Kidney (tissue), 14 donors: ENCODE results near the gene DRG2. TPM values are rescaled to one million over a fixed set of nuclear protein-coding genes. Genes with fewer than 3 reads are reported as not detected.

Experiments used
- DNase-seq, 5 donors: peaks; one replicate each; pipeline ENCODE4 v3.0.0-alpha.2; 2013 to 2020
- FAIRE-seq: peaks from 2 replicates; lab custom pipeline; 2012; peaks lifted over from hg19 to GRCh38; lab: Jason Lieb, UNC
- H3K27ac ChIP-seq, 2 donors: one replicate each; pipeline ENCODE4 v1.7.0; 2013; ENCODE audit warnings: low read depth in 2 of 2, low read length in 2 of 2, inconsistent platforms in 1 of 2
- H3K27me3 ChIP-seq: one replicate; pipeline ENCODE4 v1.7.1; 2013; ENCODE audit warnings: low read length, inconsistent platforms; ENCODE audit not compliant: control insufficient read depth, insufficient read depth
- H3K36me3 ChIP-seq, 3 donors: one replicate each; pipeline versions ENCODE4 v1.7.0 to v1.7.1; 2013; ENCODE audit warnings: low read length in 3 of 3, control low read depth in 1 of 3, inconsistent platforms in 1 of 3; ENCODE audit not compliant: insufficient read depth in 3 of 3, control insufficient read depth in 2 of 3
- H3K4me1 ChIP-seq, 3 donors: one replicate each; pipeline versions ENCODE4 v1.7.0 to v1.7.1; 2013; ENCODE audit warnings: low read length in 3 of 3, inconsistent platforms in 1 of 3, low read depth in 1 of 3; ENCODE audit not compliant: control insufficient read depth in 2 of 3, insufficient read depth in 2 of 3
- H3K4me3 ChIP-seq, 3 donors: one replicate each; pipeline versions ENCODE4 v1.7.0 to v1.8.1; 2013; ENCODE audit warnings: low read length in 3 of 3, control low read depth in 1 of 3, inconsistent platforms in 1 of 3
- H3K9ac ChIP-seq, 3 donors: one replicate each; pipeline versions ENCODE4 v1.7.0 to v1.7.1; 2013; ENCODE audit warnings: low read length in 3 of 3, control low read depth in 1 of 3, inconsistent platforms in 1 of 3
- H3K9me3 ChIP-seq, 3 donors: one replicate each; pipeline versions ENCODE4 v1.7.0 to v1.7.1; 2013; ENCODE audit warnings: low read length in 3 of 3, control low read depth in 1 of 3, inconsistent platforms in 1 of 3; ENCODE audit not compliant: control insufficient read depth in 2 of 3, insufficient read depth in 1 of 3
- CTCF ChIP-seq: IDR thresholded peaks from 3 replicates; pipeline ENCODE4 v1.5.1; 2012; ENCODE audit warnings: mild to moderate bottlenecking, moderate library complexity, borderline replicate concordance; ENCODE audit not compliant: insufficient read depth; ENCODE audit errors: extremely low read depth
- intact Hi-C: fragments of 100-400 bp; cut with DNase I; formaldehyde crosslinking; loops from one replicate; pipeline ENCODE4 v1.11.1; 2022
- polyA plus RNA-seq: library from polyadenylated mRNA; stranded (reverse); fragments of 350-450 nt; fragmentation: Illumina TruSeq; extraction: RNeasy Lipid Tissue Mini Kit (QIAGEN cat#74804); gene quantifications from one replicate; pipeline ENCODE4 v1.2.3, GENCODE V29; 2014; ENCODE audit warnings: low read depth, low replicate concordance; ENCODE audit not compliant: insufficient read depth
- total RNA-seq: library from RNA; stranded (reverse); fragmentation: NEBNext Ultra II Directional; extraction: Animal tissue kit (Norgen Biotek cat#: 25700); gene quantifications from one replicate; pipeline ENCODE4 v1.2.1, GENCODE V29; 2021
- donor health status: control.
- donor health status: control.
- donor health status: control.
- donor health status: control.
- donor health status: control.
- donor health status: DM: yes; HTN: yes; CAD: no.
- donor health status: Normal renal cell carcinoma (clear cell type).

The DRG2 gene
- total and polyA plus RNA-seq, 2 donors from 2014 or later: 39.2 to 49.3 TPM

- FAIRE-seq: peak; percentile 38
These were observed 48.8 kb upstream of the DRG2 start, which contains the start of the genes ATPAF2 and GID4 for GRCh38 chr17:18038861-18039534. TSS of gene ATPAF2 (minus strand) at chr17:18039168. CDS start at chr17:18039013, 155 bp downstream. TSS of gene GID4 (plus strand) at chr17:18039408. CDS start at chr17:18039465, 57 bp downstream.

GRCh38 chr17:18039535-18040260, 48.0 kb upstream of the DRG2 start:
- peaks cover 0 to 20% (median 10%) of the 10 kb centered on the region in 3 donors for H3K4me1 ChIP-seq
- DNase-seq (peak in 2 of 5 donors; percentile 70 to 75), FAIRE-seq (no peak)
- peak overlapping the region; percentile 47 to 72 for H3K27ac ChIP-seq
- intact Hi-C loops: loop anchor here (10.0 kb wide), 2 partner anchors 145 to 365 kb away; no protein-coding TSS in a partner anchor
- peak overlapping the region; percentile 79 to 90 (median 86) for H3K4me3 ChIP-seq
- no peak for TF ChIP-seq CTCF
- H3K9me3 ChIP-seq: no peaks in the 10 kb centered on the region
- H3K36me3 ChIP-seq: no peaks in the 10 kb centered on the region
- no peaks in the 10 kb centered on the region for H3K27me3 ChIP-seq
- peak overlapping the region; percentile 30 to 77 (median 73) for H3K9ac ChIP-seq

More at GRCh38 chr17:18038861-18039534, 48.8 kb upstream of the DRG2 start, which contains the start of the genes ATPAF2 and GID4:
- Histone ChIP-seq H3K9ac (peak within 1 kb of the TSS; percentile 71 to 85 (median 77)), H3K27ac (peak within 1 kb of the TSS; percentile 50 to 72), H3K9me3 (no peaks in the 10 kb centered on the region), H3K4me1 (peaks cover 0 to 20% (median 10%) of the 10 kb centered on the region in 3 donors), H3K4me3 (peak within 1 kb of the TSS; percentile 86 to 90 (median 88)), H3K27me3 (no peaks in the 10 kb centered on the region), H3K36me3 (no peaks in the 10 kb centered on the region)
- intact Hi-C loops: loop anchor here (10.0 kb wide), 2 partner anchors 144 to 364 kb away; no protein-coding TSS in a partner anchor
- TF ChIP-seq CTCF: no peak
- DNase-seq: peak; percentile 99 to 100 (median 100)

GRCh38 chr17:18040261-18040858, 47.4 kb upstream of the DRG2 start:
- intact Hi-C loops: no loop called here
- H3K4me1 ChIP-seq: peaks cover 0 to 20% (median 10%) of the 10 kb centered on the region in 3 donors
- H3K9ac ChIP-seq: peak overlapping the region in 2 of 3 donors; percentile 30 to 73
- FAIRE-seq: no peak
- H3K27me3 ChIP-seq: no peaks in the 10 kb centered on the region
- no peaks in the 10 kb centered on the region for H3K36me3 ChIP-seq
- no peaks in the 10 kb centered on the region for H3K9me3 ChIP-seq
- DNase-seq: peak in 1 of 5 donors; percentile 10
- no peak overlapping the region for H3K27ac ChIP-seq
- no peak for TF ChIP-seq CTCF
- H3K4me3 ChIP-seq: peak overlapping the region; percentile 4 to 86 (median 79)
